Retinal pigment epithelial cell (primary cell): ENCODE results near the gene CEBPZOS.

Experiments used
- DNase-seq: peaks from one replicate; pipeline ENCODE4 v3.0.0-alpha.2; 2010; ENCODE audit warnings: low read depth
- H3K4me3 ChIP-seq: 2 replicates; pipeline ENCODE4 v1.5.1; 2011; ENCODE audit warnings: mild to moderate bottlenecking, low read length, control low read depth, moderate library complexity
- TF ChIP-seq, protein P1 (sequence below): conservative IDR thresholded peaks from 2 replicates; pipeline ENCODE4 v1.5.1; 2011; ENCODE audit warnings: low read depth, low read length, control low read depth, inconsistent platforms

Gene CEBPZOS

GRCh38 chr2:37243435-37243834 is 47.1 kb downstream of the CEBPZOS start:
- no peak overlapping the region for H3K4me3 ChIP-seq
- TF ChIP-seq, protein P1, sequence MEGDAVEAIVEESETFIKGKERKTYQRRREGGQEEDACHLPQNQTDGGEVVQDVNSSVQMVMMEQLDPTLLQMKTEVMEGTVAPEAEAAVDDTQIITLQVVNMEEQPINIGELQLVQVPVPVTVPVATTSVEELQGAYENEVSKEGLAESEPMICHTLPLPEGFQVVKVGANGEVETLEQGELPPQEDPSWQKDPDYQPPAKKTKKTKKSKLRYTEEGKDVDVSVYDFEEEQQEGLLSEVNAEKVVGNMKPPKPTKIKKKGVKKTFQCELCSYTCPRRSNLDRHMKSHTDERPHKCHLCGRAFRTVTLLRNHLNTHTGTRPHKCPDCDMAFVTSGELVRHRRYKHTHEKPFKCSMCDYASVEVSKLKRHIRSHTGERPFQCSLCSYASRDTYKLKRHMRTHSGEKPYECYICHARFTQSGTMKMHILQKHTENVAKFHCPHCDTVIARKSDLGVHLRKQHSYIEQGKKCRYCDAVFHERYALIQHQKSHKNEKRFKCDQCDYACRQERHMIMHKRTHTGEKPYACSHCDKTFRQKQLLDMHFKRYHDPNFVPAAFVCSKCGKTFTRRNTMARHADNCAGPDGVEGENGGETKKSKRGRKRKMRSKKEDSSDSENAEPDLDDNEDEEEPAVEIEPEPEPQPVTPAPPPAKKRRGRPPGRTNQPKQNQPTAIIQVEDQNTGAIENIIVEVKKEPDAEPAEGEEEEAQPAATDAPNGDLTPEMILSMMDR = no peak
- no peak for DNase-seq

DNA sequence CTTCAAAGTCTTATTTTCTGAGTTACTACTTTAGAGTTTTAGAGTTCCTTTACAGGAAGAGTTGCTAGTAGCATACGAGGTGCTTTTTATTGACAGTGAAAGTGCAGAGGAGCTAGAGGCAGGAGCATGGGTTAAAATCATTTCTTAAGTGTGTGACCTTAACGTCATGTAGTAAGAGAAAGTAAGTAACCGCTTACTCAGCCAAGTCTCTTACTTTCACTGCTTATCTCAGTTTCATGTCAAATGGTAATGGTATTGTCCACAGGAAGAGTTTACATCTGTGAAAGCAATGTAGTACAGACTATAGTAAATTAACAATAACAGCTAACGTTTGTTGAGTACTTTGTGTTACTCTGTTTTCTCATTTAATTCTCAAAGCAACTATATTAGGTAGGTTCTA is 47.7 kb downstream of the CEBPZOS start:
- TF ChIP-seq, protein P1 = no peak
- H3K4me3 ChIP-seq = no peak overlapping the region
- no peak for DNase-seq

DNA sequence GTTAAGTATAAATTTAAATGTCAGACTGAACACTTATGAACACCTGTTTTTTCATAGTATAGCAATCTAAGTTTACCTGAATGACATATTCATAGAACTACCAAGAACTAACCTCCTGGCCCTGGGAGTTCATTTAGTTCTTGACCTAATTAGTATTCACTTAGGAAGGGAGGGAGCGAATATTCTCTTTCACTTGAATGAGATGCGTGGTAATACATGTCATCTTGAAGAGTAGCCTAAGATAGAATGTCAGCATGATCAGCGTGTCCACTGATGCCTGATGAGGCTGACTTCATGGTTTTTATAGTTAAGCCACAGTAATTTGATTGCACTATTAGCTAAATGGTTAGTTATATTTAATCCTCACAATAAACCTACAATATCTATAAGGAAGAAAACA is 48.5 kb downstream of the CEBPZOS start:
- H3K4me3 ChIP-seq = no peak overlapping the region
- DNase-seq = no peak
- TF ChIP-seq, protein P1 = no peak

GRCh38 chr2:37246205-37246604 is 49.9 kb downstream of the CEBPZOS start:
- no peak for DNase-seq
- TF ChIP-seq, protein P1 = no peak
- H3K4me3 ChIP-seq = no peak overlapping the region

DNA sequence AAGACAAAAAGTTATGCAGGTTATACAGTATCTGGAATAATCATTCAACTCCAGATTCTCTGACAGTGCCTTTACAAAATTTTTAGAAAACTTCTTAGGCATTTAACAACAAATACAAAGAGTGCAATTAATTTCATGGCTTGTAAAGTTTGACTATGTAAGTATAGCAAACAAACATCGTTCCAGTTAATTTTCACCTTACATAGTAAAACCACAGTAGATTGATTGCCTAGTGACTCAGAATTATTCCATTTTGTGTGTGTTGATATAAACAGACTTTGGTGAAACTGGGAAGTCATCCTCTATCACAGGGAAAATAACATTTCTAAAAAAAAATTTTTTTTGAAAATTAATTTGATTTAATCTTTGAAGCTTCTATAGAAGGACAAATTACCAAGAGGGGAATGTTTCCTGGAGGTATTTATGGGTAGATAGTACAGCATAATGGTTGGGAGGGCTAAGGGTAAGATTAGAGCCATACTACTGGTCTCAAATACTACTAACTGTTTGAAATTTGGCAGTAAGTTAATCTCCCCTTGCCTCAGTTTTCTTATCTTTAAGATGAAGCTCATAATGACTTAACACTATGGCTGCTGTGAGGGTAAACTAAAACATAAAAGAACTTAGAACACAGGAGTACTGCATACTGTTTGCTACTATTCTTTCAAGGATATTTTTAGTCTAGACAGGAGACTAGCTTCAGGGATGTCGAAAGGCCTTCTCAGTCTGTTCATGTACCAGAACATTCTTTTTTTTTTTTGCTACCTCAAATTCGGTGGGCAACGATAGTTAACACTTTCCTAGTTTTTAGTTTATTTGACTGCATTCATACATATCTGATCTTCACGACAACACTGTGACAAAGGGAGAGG is 54.8 kb downstream of the CEBPZOS start:
- TF ChIP-seq, protein P1 = no peak
- no peak for DNase-seq
- no peak overlapping the region for H3K4me3 ChIP-seq
